SK-N-DZ (cell line): Measurements from ENCODE around the gene UFSP1.
"Not testable (repeated sequence)": the region's sequence is repeated elsewhere in the genome, so short reads cannot be mapped to it uniquely, and the experiment has no call there.

ENCODE experiments used
- DNase-seq: peaks from one replicate; pipeline ENCODE4 v3.0.0-alpha.2; 2015; ENCODE audit warnings: low spot score
- small RNA-seq, 2 experiments: library from RNA; depleted of rRNA; stranded (forward); fragments of <200 nt; gene quantifications; one replicate each; pipeline ENCODE3, GENCODE V24; 2014

The UFSP1 gene

GRCh38 chr7:100860702-100861615 is 28.6 kb downstream of the UFSP1 start:
- DNase-seq: no peak

GRCh38 chr7:100859856-100860255 is 29.7 kb downstream of the UFSP1 start:
- no peak for DNase-seq

- no peak for DNase-seq
Observed at GRCh38 chr7:100856871-100857282, 32.6 kb downstream of the UFSP1 start.

GRCh38 chr7:100855515-100855914 is 34.0 kb downstream of the UFSP1 start:
- DNase-seq: no peak

GRCh38 chr7:100854899-100855298 is 34.6 kb downstream of the UFSP1 start:
- not testable (repeated sequence) for DNase-seq

- DNase-seq: no peak
Observed at GRCh38 chr7:100854146-100854895, 35.2 kb downstream of the UFSP1 start.

- peak; percentile 89 for DNase-seq
Observed at GRCh38 chr7:100852048-100852872, 37.3 kb downstream of the UFSP1 start, which contains the start of gene SLC12A9. Gene SLC12A9, plus strand, starts transcription at chr7:100852713. Its CDS starts 1,485 bp downstream, at chr7:100854198.

GRCh38 chr7:100847360-100847759 is 42.2 kb downstream of the UFSP1 start:
- no peak for DNase-seq

- DNase-seq: no peak
Observed at GRCh38 chr7:100840470-100841100, 48.9 kb downstream of the UFSP1 start.

- no peak for DNase-seq
Observed at GRCh38 chr7:100839361-100839760, 50.2 kb downstream of the UFSP1 start.

Small RNAs within 50 kb of the gene (small RNA-seq; reads per million reads assigned to genes)
- 0 to 0.09 reads per million in 2 experiments for gene RN7SL549P
- gene RPS29P15: 0 reads per million in 2 experiments
